Activated CD4-positive, alpha-beta memory T cell treated with anti-CD3 and anti-CD28 coated beads, Interleukin-2, amount 10 ng/mL, durations not matched to agents 7 days and 5 days (primary cell): Measurements from ENCODE around the gene ASCL1. TPM values are rescaled to one million over a fixed set of nuclear protein-coding genes. Genes with fewer than 3 reads are reported as not detected.

Experiments used
- CTCF ChIA-PET: fragments of 350-600 bp; sonication (Branson Sonifier 250); formaldehyde crosslinking; loops from one replicate; lab custom pipeline; 2021; ENCODE audit warnings: antibody characterized with exemption, inconsistent platforms; lab: Charles Lee
- POLR2A ChIA-PET: fragments of 350-600 bp; sonication (Branson Sonifier 250); formaldehyde crosslinking; loops from one replicate; lab custom pipeline; 2021; ENCODE audit warnings: antibody characterized with exemption; lab: Charles Lee
- DNase-seq: peaks from one replicate; pipeline ENCODE4 v3.0.0-alpha.2; 2020
- H3K27ac Mint-ChIP-seq: one replicate; pipeline ENCODE4 v1.8.0; 2021; ENCODE audit warnings: mild to moderate bottlenecking, mixed read lengths
- H3K27me3 Mint-ChIP-seq: one replicate; pipeline ENCODE4 v1.8.0; 2021; ENCODE audit warnings: mixed read lengths
- H3K36me3 Mint-ChIP-seq: one replicate; pipeline ENCODE4 v1.8.0; 2021; ENCODE audit warnings: low read depth, mixed read lengths
- H3K4me1 Mint-ChIP-seq: one replicate; pipeline ENCODE4 v1.8.0; 2021; ENCODE audit warnings: mixed read lengths
- H3K4me3 Mint-ChIP-seq: one replicate; pipeline ENCODE4 v1.8.0; 2021; ENCODE audit warnings: mild to moderate bottlenecking, mixed read lengths
- H3K9me3 Mint-ChIP-seq: one replicate; pipeline ENCODE4 v1.8.0; 2021; ENCODE audit warnings: mixed read lengths
- total RNA-seq, 2 experiments: library from RNA; stranded (reverse); gene quantifications; one replicate each; pipeline ENCODE4 v1.2.3, GENCODE V29; 2021

The ASCL1 gene
- total RNA-seq, 2 experiments from 2014 or later: not detected

DNA sequence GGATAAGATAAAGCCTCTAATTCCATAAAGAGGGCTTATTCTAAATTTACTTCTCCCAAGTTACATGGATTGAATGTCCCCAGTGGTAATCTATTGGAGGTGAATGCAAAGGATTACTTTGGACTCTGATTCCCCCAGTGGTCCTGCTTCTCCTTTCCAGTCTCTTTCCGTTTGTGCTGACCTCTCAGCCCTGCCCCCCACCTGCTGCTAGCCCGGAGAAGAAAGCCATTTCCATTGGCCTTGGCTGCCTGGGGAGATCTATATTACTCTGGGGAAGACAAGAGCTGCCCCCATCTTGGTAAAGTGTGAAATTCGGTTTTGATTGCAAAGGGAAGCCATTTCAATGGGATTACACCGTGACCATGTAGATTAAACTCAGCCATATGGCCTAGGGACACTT, 13.3 kb downstream of the ASCL1 start:
- Mint-ChIP-seq H3K27me3 (peaks cover 26% of the 10 kb centered on the region), H3K27ac (no peak overlapping the region), H3K4me3 (no peak overlapping the region), H3K36me3 (no peaks in the 10 kb centered on the region), H3K4me1 (peaks cover under 1% of the 10 kb centered on the region), H3K9me3 (no peaks in the 10 kb centered on the region)
- CTCF ChIA-PET: no interaction called here
- no peak for DNase-seq
- POLR2A ChIA-PET: no interaction called here

DNA sequence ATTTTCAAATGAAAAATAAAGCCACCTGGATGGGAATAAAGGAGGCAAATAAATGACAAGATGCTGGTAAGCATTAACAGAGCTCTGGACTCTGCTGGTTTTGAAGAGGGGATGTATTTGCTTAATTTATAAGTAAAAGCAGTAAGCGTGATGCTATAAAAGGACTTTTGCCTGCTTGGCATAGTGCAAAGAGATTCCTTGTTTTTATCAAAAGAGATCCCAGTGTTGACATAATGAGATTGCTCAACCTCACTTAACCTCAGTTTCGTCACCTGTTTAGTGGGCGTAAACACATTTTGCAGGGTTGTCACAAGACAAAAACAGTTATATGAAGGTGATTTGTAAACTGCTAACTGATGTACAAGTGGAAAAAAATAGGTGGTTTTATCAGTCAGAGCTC, 13.8 kb downstream of the ASCL1 start:
- ChIA-PET POLR2A (no interaction called here), CTCF (no interaction called here)
- Mint-ChIP-seq H3K9me3 (no peaks in the 10 kb centered on the region), H3K27me3 (peaks cover 23% of the 10 kb centered on the region), H3K4me1 (no peaks in the 10 kb centered on the region), H3K36me3 (no peaks in the 10 kb centered on the region), H3K4me3 (no peak overlapping the region), H3K27ac (no peak overlapping the region)
- no peak for DNase-seq

GRCh38 chr12:102973583-102973982, 16.1 kb downstream of the ASCL1 start:
- Mint-ChIP-seq H3K4me3 (no peak overlapping the region), H3K9me3 (no peaks in the 10 kb centered on the region), H3K27me3 (peaks cover 9% of the 10 kb centered on the region), H3K36me3 (no peaks in the 10 kb centered on the region), H3K27ac (no peak overlapping the region), H3K4me1 (no peaks in the 10 kb centered on the region)
- DNase-seq: no peak
- ChIA-PET POLR2A (no interaction called here), CTCF (no interaction called here)

- H3K4me1 Mint-ChIP-seq: no peaks in the 10 kb centered on the region
- peaks cover under 1% of the 10 kb centered on the region for H3K27me3 Mint-ChIP-seq
- POLR2A ChIA-PET: no interaction called here
- no peak overlapping the region for H3K27ac Mint-ChIP-seq
- no peaks in the 10 kb centered on the region for H3K36me3 Mint-ChIP-seq
- no peak overlapping the region for H3K4me3 Mint-ChIP-seq
- no peaks in the 10 kb centered on the region for H3K9me3 Mint-ChIP-seq
- CTCF ChIA-PET: no interaction called here
- no peak for DNase-seq
These were observed 19.3 kb downstream of the ASCL1 start for GRCh38 chr12:102976609-102977280.

DNA sequence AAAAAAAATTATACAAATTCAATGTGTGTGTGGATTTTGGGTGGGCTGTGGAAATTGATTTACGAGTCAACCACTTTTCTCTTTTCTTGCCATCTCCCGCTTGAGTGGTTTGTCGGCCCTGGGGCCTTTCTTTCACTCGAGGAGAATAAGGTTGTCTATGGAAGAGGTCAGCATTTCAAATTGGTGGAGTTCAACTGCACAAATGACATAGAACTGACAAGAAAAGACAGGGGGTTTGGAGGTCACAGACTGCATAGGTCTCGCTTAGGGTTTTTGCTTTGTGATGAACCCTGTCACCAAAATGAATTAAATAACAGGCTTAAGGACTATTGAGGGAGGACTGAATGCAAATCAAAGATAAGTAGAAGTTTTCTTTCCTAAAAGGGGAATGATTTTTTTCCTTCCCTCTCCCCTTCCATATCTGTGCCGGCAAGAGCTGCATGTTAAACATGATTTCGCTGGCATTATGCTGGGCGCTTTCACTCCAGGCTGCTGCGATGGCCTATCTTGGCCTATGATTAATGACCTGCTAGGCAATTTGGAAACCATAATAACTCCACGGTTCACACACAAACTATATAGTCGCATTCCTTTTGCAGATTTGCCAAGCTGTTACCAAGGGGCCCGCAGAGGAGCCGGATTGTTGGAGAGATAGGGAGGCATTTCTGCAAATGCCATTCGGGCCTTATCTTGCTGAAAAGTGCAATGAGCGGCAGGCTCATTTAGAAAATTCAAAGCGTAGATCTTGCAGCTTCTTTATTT, 20.7 kb downstream of the ASCL1 start:
- H3K27me3 Mint-ChIP-seq: no peaks in the 10 kb centered on the region
- H3K36me3 Mint-ChIP-seq: no peaks in the 10 kb centered on the region
- ChIA-PET CTCF (no interaction called here), POLR2A (no interaction called here)
- H3K9me3 Mint-ChIP-seq: no peaks in the 10 kb centered on the region
- H3K27ac Mint-ChIP-seq: no peak overlapping the region
- no peak for DNase-seq
- no peak overlapping the region for H3K4me3 Mint-ChIP-seq
- H3K4me1 Mint-ChIP-seq: no peaks in the 10 kb centered on the region

DNA sequence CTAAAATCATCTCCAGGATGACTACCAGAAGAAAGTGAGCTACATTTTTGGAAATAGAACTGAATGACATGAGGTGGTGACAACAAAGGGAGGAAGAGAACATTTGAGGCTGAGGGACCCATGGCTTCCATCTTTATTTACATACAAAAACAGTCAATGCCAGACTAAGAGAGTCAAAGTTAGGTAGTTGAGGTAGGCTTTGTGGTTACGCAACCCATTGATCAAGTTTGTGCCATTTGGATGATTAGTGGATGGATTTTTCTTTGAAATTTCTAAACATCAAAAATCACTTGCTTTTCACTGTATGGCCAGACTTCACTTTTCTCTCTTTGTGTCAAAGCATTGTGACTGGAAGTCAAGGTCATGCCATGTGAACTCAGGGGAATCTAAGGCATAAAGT, 22.9 kb downstream of the ASCL1 start:
- ChIA-PET CTCF (no interaction called here), POLR2A (no interaction called here)
- no peak for DNase-seq
- Mint-ChIP-seq H3K4me3 (no peak overlapping the region), H3K27ac (no peak overlapping the region), H3K27me3 (peaks cover 3% of the 10 kb centered on the region), H3K36me3 (no peaks in the 10 kb centered on the region), H3K4me1 (no peaks in the 10 kb centered on the region), H3K9me3 (no peaks in the 10 kb centered on the region)

DNA sequence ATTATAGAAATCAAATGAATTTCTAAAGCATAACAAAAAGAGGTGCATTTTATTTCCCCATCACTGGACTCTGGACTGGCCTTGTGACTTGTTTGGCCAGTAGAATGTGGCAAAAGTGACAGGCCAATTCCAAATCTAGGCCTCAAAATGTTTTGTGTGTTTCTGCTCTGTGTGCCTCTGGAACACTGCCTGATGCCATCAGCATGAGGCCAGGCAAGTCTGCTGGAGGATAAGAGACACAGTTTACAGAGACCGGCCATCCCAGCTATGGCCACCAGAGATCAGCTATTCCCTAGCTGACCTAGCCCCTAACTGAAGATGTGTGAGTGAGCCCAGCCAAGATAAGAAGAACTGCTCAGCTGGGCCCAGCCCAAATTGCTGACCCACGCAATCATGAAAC, 32.9 kb downstream of the ASCL1 start:
- Mint-ChIP-seq H3K27me3 (no peaks in the 10 kb centered on the region), H3K4me3 (no peak overlapping the region), H3K27ac (no peak overlapping the region), H3K9me3 (peaks cover 2% of the 10 kb centered on the region), H3K4me1 (peaks cover 10% of the 10 kb centered on the region), H3K36me3 (no peaks in the 10 kb centered on the region)
- no peak for DNase-seq
- ChIA-PET POLR2A (no interaction called here), CTCF (no interaction called here)

GRCh38 chr12:102992297-102992696, 34.8 kb downstream of the ASCL1 start:
- ChIA-PET CTCF (no interaction called here), POLR2A (no interaction called here)
- H3K36me3 Mint-ChIP-seq: no peaks in the 10 kb centered on the region
- DNase-seq: no peak
- peaks cover 10% of the 10 kb centered on the region for H3K4me1 Mint-ChIP-seq
- no peak overlapping the region for H3K4me3 Mint-ChIP-seq
- no peaks in the 10 kb centered on the region for H3K27me3 Mint-ChIP-seq
- H3K9me3 Mint-ChIP-seq: peaks cover 2% of the 10 kb centered on the region
- no peak overlapping the region for H3K27ac Mint-ChIP-seq

- ChIA-PET CTCF (no interaction called here), POLR2A (no interaction called here)
- no peaks in the 10 kb centered on the region for H3K36me3 Mint-ChIP-seq
- H3K27me3 Mint-ChIP-seq: no peaks in the 10 kb centered on the region
- peaks cover 10% of the 10 kb centered on the region for H3K4me1 Mint-ChIP-seq
- DNase-seq: no peak
- no peak overlapping the region for H3K4me3 Mint-ChIP-seq
- peaks cover 2% of the 10 kb centered on the region for H3K9me3 Mint-ChIP-seq
- H3K27ac Mint-ChIP-seq: no peak overlapping the region
These were observed 35.2 kb downstream of the ASCL1 start for GRCh38 chr12:102992720-102993119.

DNA sequence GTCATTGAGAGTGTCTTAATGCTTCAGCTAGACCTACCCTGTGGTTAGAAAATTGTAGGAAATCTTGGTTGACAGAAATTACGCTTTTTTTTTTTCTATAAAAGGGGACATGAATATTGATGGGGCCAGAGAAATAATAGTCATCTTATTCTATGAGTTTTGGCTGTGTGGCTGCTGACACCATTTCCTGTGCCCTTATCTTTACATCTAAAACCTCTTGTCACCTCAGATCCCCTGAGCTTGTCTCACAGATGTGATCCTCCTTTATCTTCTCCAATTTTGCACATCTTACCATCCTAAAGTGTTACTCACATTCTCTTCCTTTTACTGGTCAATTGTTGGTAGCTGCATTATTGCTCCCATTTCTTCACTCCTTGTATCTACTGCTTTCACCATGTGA, 36.1 kb downstream of the ASCL1 start:
- Mint-ChIP-seq H3K4me1 (peaks cover 10% of the 10 kb centered on the region), H3K27ac (no peak overlapping the region), H3K9me3 (peaks cover 2% of the 10 kb centered on the region), H3K4me3 (no peak overlapping the region), H3K36me3 (no peaks in the 10 kb centered on the region), H3K27me3 (no peaks in the 10 kb centered on the region)
- ChIA-PET POLR2A (no interaction called here), CTCF (no interaction called here)
- DNase-seq: no peak

GRCh38 chr12:102995372-102995771, 37.9 kb downstream of the ASCL1 start:
- Mint-ChIP-seq H3K9me3 (no peaks in the 10 kb centered on the region), H3K36me3 (no peaks in the 10 kb centered on the region), H3K27me3 (no peaks in the 10 kb centered on the region), H3K27ac (no peak overlapping the region), H3K4me3 (no peak overlapping the region), H3K4me1 (peaks cover 10% of the 10 kb centered on the region)
- ChIA-PET POLR2A (no interaction called here), CTCF (no interaction called here)
- DNase-seq: no peak
